K562 (cell line): ENCODE results near the gene TMED5. TPM values are rescaled to one million over a fixed set of nuclear protein-coding genes. Genes with fewer than 3 reads are reported as not detected.
A peak's percentile ranks its signal among the peaks of the same experiment; 100 is the strongest.

Experiments
- C11orf30 ChIP-seq: fragments of 450-650 bp; IDR thresholded peaks from 2 replicates; pipeline ENCODE4 v1.6.1; 2016; ENCODE audit warnings: low read depth, mild to moderate bottlenecking
- CHCHD3 ChIP-seq: fragments of 250-450 bp; sonication (Bioruptor Pico); IDR thresholded peaks from 2 replicates; pipeline ENCODE4 v2.1.2; 2022; ENCODE audit warnings: mild to moderate bottlenecking
- CTBP1 ChIP-seq: fragments of 450-650 bp; IDR thresholded peaks from 2 replicates; pipeline ENCODE4 v1.6.1; 2016; ENCODE audit warnings: borderline replicate concordance
- CXXC5 ChIP-seq: fragments of 250-450 bp; sonication (Bioruptor Pico); IDR thresholded peaks from 2 replicates; pipeline ENCODE4 v1.8.0; 2022; ENCODE audit warnings: inconsistent platforms, mild to moderate bottlenecking, moderate library complexity
- DACH1 ChIP-seq: fragments of 450-650 bp; IDR thresholded peaks from 2 replicates; pipeline ENCODE4 v1.6.1; 2018; ENCODE audit not compliant: partially characterized antibody
- DPF2 ChIP-seq: fragments of 450-650 bp; IDR thresholded peaks from 2 replicates; pipeline ENCODE4 v1.6.1; 2016
- EGR1 ChIP-seq: fragments of 450-650 bp; conservative IDR thresholded peaks from 2 replicates; pipeline ENCODE4 v1.6.1; 2017; ENCODE audit warnings: mild to moderate bottlenecking
- FOSL1 ChIP-seq: fragments of 200-800 bp; sonication (Bioruptor generic); conservative IDR thresholded peaks from 2 replicates; pipeline ENCODE4 v1.6.1; 2016; ENCODE audit warnings: missing genetic modification characterization, missing compliant biosample characterization
- POLR2A ChIP-seq: fragments of 450-650 bp; conservative IDR thresholded peaks from 2 replicates; pipeline ENCODE4 v1.6.1; 2016
- RBM34 ChIP-seq: fragments of 200-400 bp; formaldehyde crosslinking; IDR thresholded peaks from 2 replicates; pipeline ENCODE4 v1.6.1; 2018; ENCODE audit warnings: low read length, borderline replicate concordance; ENCODE audit not compliant: insufficient read depth
- SAFB ChIP-seq: fragments of 200-400 bp; formaldehyde crosslinking; IDR thresholded peaks from 2 replicates; pipeline ENCODE4 v1.6.1; 2017; ENCODE audit warnings: low read depth, low read length, borderline replicate concordance
- SAP30 ChIP-seq: fragments of 200-600 bp; sonication (generic); IDR thresholded peaks from 2 replicates; pipeline ENCODE4 v1.6.1; 2012; ENCODE audit warnings: borderline replicate concordance, low read depth, mild to moderate bottlenecking, moderate library complexity, low read length, control low read depth, inconsistent platforms; ENCODE audit not compliant: insufficient read depth, poor library complexity, severe bottlenecking
- SRSF9 ChIP-seq: fragments of 200-400 bp; formaldehyde crosslinking; IDR thresholded peaks from 2 replicates; pipeline ENCODE4 v1.6.1; 2017; ENCODE audit warnings: low read depth, low read length, borderline replicate concordance
- TAF7 ChIP-seq: fragments of 450-650 bp; IDR thresholded peaks from 2 replicates; pipeline ENCODE4 v1.6.1; 2016; ENCODE audit warnings: missing genetic modification characterization, missing compliant biosample characterization
- TCF3 ChIP-seq: sonication (generic); formaldehyde crosslinking; IDR thresholded peaks from 2 replicates; pipeline ENCODE4 v1.4.0; 2020; ENCODE audit warnings: mild to moderate bottlenecking, missing genetic modification reagents
- TEAD4 ChIP-seq, 2 experiments: sonication (generic) in 1 of 2; formaldehyde crosslinking in 1 of 2; IDR thresholded peaks; 2 replicates each; pipeline versions ENCODE4 v1.6.1 to v1.8.0; 2012 to 2022; ENCODE audit warnings: borderline replicate concordance in 1 of 2, inconsistent platforms in 1 of 2, low read length in 1 of 2, mild to moderate bottlenecking in 1 of 2, missing genetic modification reagents in 1 of 2
- ZBTB17 ChIP-seq: fragments of 450-650 bp; formaldehyde crosslinking; IDR thresholded peaks from 2 replicates; pipeline ENCODE4 v1.4.0; 2020; ENCODE audit warnings: mild to moderate bottlenecking
- ZC3H4 ChIP-seq: sonication (generic); formaldehyde crosslinking; IDR thresholded peaks from 2 replicates; pipeline ENCODE4 v1.9.0; 2021; ENCODE audit warnings: missing genetic modification reagents, borderline replicate concordance
- ZNF436 ChIP-seq: fragments of 250-450, 450-650 bp; sonication (Bioruptor Pico); formaldehyde crosslinking; IDR thresholded peaks from 2 replicates; pipeline ENCODE4 v1.7.0; 2020; ENCODE audit warnings: mild to moderate bottlenecking
- ZNF561 ChIP-seq: fragments of 450-650 bp; formaldehyde crosslinking; conservative IDR thresholded peaks from 2 replicates; pipeline ENCODE4 v1.4.0; 2020; ENCODE audit warnings: mild to moderate bottlenecking, moderate library complexity
- polyA plus RNA-seq, 8 experiments: library from polyadenylated mRNA; depleted of rRNA in 4 of 8; stranded (reverse) in 5 of 8; unstranded in 3 of 8; fragments of >200 nt; fragmentation: Nextera tagmentation in 2 of 8; fragmentation: Illumina TruSeq in 1 of 8; extraction: Ambion mirVana in 2 of 8; extraction: Trizol in 1 of 8; gene quantifications; 2 replicates each; pipeline versions ENCODE4 v1.2.1 to v1.2.3, GENCODE V29; 2011 to 2014; ENCODE audit warnings: inconsistent platforms in 1 of 8, missing spikeins in 1 of 8
- total RNA-seq, 7 experiments: library from RNA; depleted of rRNA in 6 of 7; stranded (reverse); fragments of >200 nt in 6 of 7; fragmentation: Illumina TruSeq in 2 of 7; extraction: Trizol in 2 of 7; gene quantifications; 2 replicates each; pipeline versions ENCODE4 v1.2.1 to v1.2.3, GENCODE V29; 2011 to 2021; ENCODE audit warnings: low replicate concordance in 1 of 7
- TF ChIP-seq, protein P1 (sequence below): fragments of 250-450 bp; sonication (Bioruptor Pico); IDR thresholded peaks from 2 replicates; pipeline ENCODE4 v1.8.0; 2021; ENCODE audit warnings: moderate library complexity, mild to moderate bottlenecking, inconsistent platforms
- TF ChIP-seq, protein P2 (sequence below), 2 experiments: fragments of 450-650 bp; conservative IDR thresholded peaks; 2 replicates each; pipeline ENCODE4 v1.6.1; 2017; ENCODE audit warnings: mild to moderate bottlenecking in 2 of 2, moderate library complexity in 2 of 2
- TF ChIP-seq, protein P3 (sequence below): fragments of 150-350 bp; conservative IDR thresholded peaks from 2 replicates; pipeline ENCODE4 v1.6.1; 2014; ENCODE audit warnings: low read length

TMED5 gene
- total and polyA plus RNA-seq, 9 of the 15 experiments (the other 6 are each of a cell fraction or from before 2014, with no cell fraction given) = 28.7 to 83.7 (median 67.2) TPM

DNA sequence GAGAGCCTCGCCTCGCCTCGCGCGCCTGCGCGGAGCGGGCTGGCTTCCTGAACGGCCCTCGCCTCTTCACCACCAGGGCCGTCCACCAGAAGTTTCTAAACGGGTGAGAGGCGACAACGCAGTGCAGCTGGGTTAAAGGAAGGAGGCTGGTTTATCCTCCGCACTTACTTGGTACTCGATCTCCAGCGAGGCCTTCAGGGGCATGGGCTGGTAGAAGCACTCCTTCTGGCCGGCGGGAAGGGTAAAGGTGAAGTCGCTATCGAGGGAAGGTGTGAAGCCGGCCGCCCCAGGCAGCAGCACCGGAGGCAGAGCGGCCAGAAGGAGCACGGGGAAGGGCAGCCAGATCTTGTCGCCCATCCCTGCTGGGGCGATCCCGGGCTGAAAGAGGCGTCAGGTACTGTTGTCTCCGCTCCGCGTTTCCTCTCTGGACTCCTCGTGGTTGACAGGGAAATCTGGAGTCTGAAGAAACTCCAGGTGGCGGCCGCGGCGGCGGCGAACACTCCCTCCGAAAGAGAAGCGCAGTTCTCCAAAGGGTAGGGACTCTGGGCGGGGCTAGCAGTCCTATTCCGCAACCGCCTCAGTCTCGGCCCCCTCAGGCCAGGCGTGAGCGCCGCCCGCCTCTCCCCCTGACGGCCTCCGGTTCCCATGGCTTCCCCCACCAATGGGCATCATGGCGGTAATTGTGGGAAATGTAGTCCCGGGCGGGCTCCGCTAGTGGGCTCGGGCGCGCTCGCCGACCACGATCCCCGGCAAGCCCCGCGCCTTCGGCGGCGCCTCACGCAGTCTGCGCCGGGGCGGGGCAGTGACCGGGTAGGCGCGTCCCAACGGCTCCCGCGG lies at the start of gene TMED5 (continued):
- peak; percentile 34 for TF ChIP-seq SAP30
- TF ChIP-seq FOSL1 (tag) = no peak
- TF ChIP-seq, protein P1, sequence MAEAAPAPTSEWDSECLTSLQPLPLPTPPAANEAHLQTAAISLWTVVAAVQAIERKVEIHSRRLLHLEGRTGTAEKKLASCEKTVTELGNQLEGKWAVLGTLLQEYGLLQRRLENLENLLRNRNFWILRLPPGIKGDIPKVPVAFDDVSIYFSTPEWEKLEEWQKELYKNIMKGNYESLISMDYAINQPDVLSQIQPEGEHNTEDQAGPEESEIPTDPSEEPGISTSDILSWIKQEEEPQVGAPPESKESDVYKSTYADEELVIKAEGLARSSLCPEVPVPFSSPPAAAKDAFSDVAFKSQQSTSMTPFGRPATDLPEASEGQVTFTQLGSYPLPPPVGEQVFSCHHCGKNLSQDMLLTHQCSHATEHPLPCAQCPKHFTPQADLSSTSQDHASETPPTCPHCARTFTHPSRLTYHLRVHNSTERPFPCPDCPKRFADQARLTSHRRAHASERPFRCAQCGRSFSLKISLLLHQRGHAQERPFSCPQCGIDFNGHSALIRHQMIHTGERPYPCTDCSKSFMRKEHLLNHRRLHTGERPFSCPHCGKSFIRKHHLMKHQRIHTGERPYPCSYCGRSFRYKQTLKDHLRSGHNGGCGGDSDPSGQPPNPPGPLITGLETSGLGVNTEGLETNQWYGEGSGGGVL = no peak
- TF ChIP-seq ZNF561 (CRISPR knock-in tag) = no peak
- TF ChIP-seq EGR1 = peak; percentile 69
- TF ChIP-seq ZNF436 = no peak
- peak; percentile 55; the same call in 1 of the 2 replicates for TF ChIP-seq CTBP1
- peak; percentile 21; the same call in 1 of the 2 replicates for TF ChIP-seq DPF2
- no peak for TF ChIP-seq SRSF9
- peak; percentile 16; the same call in 1 of the 2 replicates for TF ChIP-seq ZBTB17 (CRISPR knock-in tag)
- TF ChIP-seq ZC3H4 (CRISPR knock-in tag) = no peak
- peak; percentile 98 for TF ChIP-seq CXXC5 (CRISPR knock-in tag)
- TF ChIP-seq CHCHD3 (CRISPR knock-in tag) = no peak; the same call in 1 of the 2 replicates
- TF ChIP-seq POLR2A = peak; percentile 86
- TF ChIP-seq TAF7 (tag) = peak; percentile 43; the same call in 1 of the 2 replicates
- no peak for TF ChIP-seq TCF3 (CRISPR knock-in tag)
- TF ChIP-seq, protein P2, sequence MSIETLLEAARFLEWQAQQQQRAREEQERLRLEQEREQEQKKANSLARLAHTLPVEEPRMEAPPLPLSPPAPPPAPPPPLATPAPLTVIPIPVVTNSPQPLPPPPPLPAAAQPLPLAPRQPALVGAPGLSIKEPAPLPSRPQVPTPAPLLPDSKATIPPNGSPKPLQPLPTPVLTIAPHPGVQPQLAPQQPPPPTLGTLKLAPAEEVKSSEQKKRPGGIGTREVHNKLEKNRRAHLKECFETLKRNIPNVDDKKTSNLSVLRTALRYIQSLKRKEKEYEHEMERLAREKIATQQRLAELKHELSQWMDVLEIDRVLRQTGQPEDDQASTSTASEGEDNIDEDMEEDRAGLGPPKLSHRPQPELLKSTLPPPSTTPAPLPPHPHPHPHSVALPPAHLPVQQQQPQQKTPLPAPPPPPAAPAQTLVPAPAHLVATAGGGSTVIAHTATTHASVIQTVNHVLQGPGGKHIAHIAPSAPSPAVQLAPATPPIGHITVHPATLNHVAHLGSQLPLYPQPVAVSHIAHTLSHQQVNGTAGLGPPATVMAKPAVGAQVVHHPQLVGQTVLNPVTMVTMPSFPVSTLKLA (conservative IDR thresholded peaks at IDR 0.05) = peak in 1 of 2 experiments; percentile 68; a peak in 1 of 4 replicates
- no peak for TF ChIP-seq TEAD4 (IDR thresholded peaks at IDR 0.05; ENCODE audit: low read length)
- no peak for TF ChIP-seq TEAD4 (CRISPR knock-in tag; IDR thresholded peaks at IDR 0.05; ENCODE audit: borderline replicate concordance)
- no peak for TF ChIP-seq RBM34
- 0 out of 2 replicates have a peak, but pooled peaks have one; percentile 26 for TF ChIP-seq C11orf30
- TF ChIP-seq SAFB = peak; percentile 79
- no peak for TF ChIP-seq DACH1
- TF ChIP-seq, protein P3, sequence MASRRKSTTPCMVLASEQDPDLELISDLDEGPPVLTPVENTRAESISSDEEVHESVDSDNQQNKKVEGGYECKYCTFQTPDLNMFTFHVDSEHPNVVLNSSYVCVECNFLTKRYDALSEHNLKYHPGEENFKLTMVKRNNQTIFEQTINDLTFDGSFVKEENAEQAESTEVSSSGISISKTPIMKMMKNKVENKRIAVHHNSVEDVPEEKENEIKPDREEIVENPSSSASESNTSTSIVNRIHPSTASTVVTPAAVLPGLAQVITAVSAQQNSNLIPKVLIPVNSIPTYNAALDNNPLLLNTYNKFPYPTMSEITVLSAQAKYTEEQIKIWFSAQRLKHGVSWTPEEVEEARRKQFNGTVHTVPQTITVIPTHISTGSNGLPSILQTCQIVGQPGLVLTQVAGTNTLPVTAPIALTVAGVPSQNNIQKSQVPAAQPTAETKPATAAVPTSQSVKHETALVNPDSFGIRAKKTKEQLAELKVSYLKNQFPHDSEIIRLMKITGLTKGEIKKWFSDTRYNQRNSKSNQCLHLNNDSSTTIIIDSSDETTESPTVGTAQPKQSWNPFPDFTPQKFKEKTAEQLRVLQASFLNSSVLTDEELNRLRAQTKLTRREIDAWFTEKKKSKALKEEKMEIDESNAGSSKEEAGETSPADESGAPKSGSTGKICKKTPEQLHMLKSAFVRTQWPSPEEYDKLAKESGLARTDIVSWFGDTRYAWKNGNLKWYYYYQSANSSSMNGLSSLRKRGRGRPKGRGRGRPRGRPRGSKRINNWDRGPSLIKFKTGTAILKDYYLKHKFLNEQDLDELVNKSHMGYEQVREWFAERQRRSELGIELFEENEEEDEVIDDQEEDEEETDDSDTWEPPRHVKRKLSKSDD = no peak
